K562 treated with DMSO at 1 percent for 4 hours (cell line): ENCODE data around the gene ZNF729. TPM values are rescaled to one million over a fixed set of nuclear protein-coding genes. Genes with fewer than 3 reads are reported as not detected.

ENCODE experiments used
- total RNA-seq: library from RNA; unstranded; fragments of 300-600 nt; gene quantifications from 2 replicates; pipeline ENCODE4 v1.2.3, GENCODE V29; 2022; ENCODE audit not compliant: insufficient read depth

Gene ZNF729
- total RNA-seq: not detected in 2 replicates

GRCh38 chr19:22286151-22286810 is at the start of gene ZNF729:
TSS of gene ZNF729 (plus strand) at chr19:22286441. CDS start at chr19:22286526, 85 bp downstream.

Other genes starting within 250 kb of the ZNF729 start
- gene ZNF257, start 234.0 kb upstream of the ZNF729 start, total RNA-seq: 4.8 and 7.4 TPM in 2 replicates
- gene ZNF676, start 89.5 kb upstream of the ZNF729 start, total RNA-seq: not detected in 2 replicates
- gene ZNF98, start 135.9 kb downstream of the ZNF729 start, total RNA-seq: not detected in 2 replicates